ENCODE results near the gene SLC24A4. TPM values are rescaled to one million over a fixed set of nuclear protein-coding genes. Genes with fewer than 3 reads are reported as not detected.
A peak's percentile ranks its signal among the peaks of the same experiment; 100 is the strongest.

The SLC24A4 gene
- total RNA-seq, 4 donors from 2014 or later = 6.9 to 15.1 (median 8.3) TPM

DNA sequence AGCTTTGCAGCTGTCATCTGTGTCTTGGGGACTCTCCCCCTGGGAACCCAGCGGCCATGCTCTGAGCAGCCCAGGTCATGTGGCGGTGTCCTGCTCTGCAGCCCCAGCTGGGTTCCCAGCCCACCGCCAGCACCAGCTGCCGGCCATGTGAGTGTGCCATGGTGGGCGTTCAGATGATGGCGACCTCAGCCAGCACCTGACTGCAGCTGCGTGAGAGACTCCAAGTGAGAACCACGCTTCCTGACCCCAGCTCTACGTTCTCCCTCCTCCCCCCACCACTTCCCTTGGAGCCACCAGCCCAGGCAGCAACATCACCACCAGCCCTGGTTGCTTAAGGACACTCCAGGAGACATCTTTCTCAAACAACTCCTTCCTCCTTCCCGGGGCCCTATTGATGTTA, 68.8 kb downstream of the SLC24A4 start:
- WGBS, 2 donors = 78 to 86% methylated on average over 5 to 10 of the region's 10 CpGs
- no peak for DNase-seq (ENCODE audit: low spot score in 2 of 2)
- no peaks in the 10 kb centered on the region for H3K27me3 ChIP-seq
- no peak overlapping the region for H3K4me3 ChIP-seq
- H3K27ac ChIP-seq = no peak overlapping the region
- H3K9me3 ChIP-seq = peaks cover 0 to 2% (median 0%) of the 10 kb centered on the region in 4 donors
- H3K36me3 ChIP-seq = no peaks in the 10 kb centered on the region
- TF ChIP-seq EP300 (IDR thresholded peaks at IDR 0.05) = no peak
- TF ChIP-seq POLR2A (IDR thresholded peaks at IDR 0.05) = no peak
- TF ChIP-seq, protein P1, sequence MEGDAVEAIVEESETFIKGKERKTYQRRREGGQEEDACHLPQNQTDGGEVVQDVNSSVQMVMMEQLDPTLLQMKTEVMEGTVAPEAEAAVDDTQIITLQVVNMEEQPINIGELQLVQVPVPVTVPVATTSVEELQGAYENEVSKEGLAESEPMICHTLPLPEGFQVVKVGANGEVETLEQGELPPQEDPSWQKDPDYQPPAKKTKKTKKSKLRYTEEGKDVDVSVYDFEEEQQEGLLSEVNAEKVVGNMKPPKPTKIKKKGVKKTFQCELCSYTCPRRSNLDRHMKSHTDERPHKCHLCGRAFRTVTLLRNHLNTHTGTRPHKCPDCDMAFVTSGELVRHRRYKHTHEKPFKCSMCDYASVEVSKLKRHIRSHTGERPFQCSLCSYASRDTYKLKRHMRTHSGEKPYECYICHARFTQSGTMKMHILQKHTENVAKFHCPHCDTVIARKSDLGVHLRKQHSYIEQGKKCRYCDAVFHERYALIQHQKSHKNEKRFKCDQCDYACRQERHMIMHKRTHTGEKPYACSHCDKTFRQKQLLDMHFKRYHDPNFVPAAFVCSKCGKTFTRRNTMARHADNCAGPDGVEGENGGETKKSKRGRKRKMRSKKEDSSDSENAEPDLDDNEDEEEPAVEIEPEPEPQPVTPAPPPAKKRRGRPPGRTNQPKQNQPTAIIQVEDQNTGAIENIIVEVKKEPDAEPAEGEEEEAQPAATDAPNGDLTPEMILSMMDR (IDR thresholded peaks at IDR 0.05) = no peak
- no peaks in the 10 kb centered on the region for H3K4me1 ChIP-seq

DNA sequence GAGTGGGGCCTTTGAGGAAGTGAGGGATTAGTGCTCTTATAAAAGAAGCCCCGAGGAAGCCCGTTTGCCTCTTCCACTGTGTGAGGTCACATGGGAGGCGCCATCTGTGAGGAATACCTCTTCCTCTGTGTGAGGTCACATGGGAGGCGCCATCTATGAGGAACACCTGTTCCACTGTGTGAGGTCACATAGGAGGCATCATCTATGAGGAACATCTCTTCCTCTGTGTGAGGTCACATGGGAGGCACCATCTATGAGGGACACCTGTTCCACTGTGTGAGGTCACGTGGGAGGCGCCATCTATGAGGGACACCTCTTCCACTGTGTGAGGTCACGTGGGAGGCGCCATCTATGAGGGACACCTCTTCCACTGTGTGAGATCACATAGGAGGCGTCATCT, 69.7 kb downstream of the SLC24A4 start:
- no peak for DNase-seq (ENCODE audit: low spot score in 2 of 2)
- TF ChIP-seq, protein P1 (IDR thresholded peaks at IDR 0.05) = no peak
- no peak for TF ChIP-seq EP300 (IDR thresholded peaks at IDR 0.05)
- no peak for TF ChIP-seq POLR2A (IDR thresholded peaks at IDR 0.05)
- no peaks in the 10 kb centered on the region for H3K36me3 ChIP-seq
- H3K4me3 ChIP-seq = no peak overlapping the region
- peaks cover 0 to 2% (median 0%) of the 10 kb centered on the region in 4 donors for H3K9me3 ChIP-seq
- 79 to 81% methylated on average over 9 of the region's 9 CpGs for WGBS, 2 donors
- no peaks in the 10 kb centered on the region for H3K27me3 ChIP-seq
- H3K27ac ChIP-seq = no peak overlapping the region
- H3K4me1 ChIP-seq = peaks cover 0 to 5% (median 0%) of the 10 kb centered on the region in 4 donors

DNA sequence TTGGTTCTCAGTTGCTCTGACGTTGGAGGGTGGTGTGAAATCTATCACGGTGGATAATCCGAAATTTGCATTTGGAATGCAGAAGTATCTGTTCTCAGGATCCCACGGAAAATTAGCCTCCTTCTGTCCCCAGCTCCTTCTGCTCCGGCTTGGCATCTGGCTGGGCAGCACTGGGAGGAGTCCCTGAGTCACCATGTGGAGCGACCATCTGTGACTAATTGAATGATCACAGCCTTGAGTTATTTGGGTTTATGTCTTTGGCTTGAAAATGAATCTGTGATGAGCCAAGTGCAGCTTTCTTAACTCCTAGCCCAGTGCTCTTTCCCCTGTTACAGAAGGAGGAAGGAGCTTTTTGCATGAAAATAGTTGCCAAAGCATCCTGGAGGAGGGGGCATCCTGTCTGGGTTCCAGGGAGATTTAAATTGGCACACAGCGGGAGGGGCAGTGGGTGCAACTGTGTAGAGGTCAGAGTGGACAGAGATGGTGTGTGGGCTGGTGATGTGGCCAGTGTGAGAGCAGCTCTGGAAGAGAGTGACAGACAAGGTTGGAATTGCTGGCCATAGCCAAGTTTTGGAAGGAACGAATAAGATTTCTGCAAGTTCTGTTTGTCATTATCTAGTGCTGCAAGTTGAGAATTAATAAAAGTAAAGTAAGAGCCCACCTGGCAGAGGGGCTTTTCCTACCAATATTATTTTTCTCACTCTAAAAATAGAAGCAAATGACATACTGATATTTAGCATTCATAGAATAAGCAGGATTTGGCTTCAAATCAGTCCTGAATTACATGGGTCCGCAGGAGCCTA, 74.4 kb downstream of the SLC24A4 start:
- H3K27ac ChIP-seq = peak overlapping the region in 1 of 4 donors; percentile 60
- no peaks in the 10 kb centered on the region for H3K27me3 ChIP-seq
- no peak for DNase-seq (ENCODE audit: low spot score in 2 of 2)
- TF ChIP-seq, protein P1 (IDR thresholded peaks at IDR 0.05) = no peak
- TF ChIP-seq POLR2A (IDR thresholded peaks at IDR 0.05) (no peak), EP300 (IDR thresholded peaks at IDR 0.05) (no peak)
- no peaks in the 10 kb centered on the region for H3K9me3 ChIP-seq
- H3K36me3 ChIP-seq = no peaks in the 10 kb centered on the region
- peaks cover 0 to 5% (median 0%) of the 10 kb centered on the region in 4 donors for H3K4me1 ChIP-seq
- H3K4me3 ChIP-seq = no peak overlapping the region
- WGBS, 2 donors = 38 to 50% methylated on average over 9 of the region's 9 CpGs

DNA sequence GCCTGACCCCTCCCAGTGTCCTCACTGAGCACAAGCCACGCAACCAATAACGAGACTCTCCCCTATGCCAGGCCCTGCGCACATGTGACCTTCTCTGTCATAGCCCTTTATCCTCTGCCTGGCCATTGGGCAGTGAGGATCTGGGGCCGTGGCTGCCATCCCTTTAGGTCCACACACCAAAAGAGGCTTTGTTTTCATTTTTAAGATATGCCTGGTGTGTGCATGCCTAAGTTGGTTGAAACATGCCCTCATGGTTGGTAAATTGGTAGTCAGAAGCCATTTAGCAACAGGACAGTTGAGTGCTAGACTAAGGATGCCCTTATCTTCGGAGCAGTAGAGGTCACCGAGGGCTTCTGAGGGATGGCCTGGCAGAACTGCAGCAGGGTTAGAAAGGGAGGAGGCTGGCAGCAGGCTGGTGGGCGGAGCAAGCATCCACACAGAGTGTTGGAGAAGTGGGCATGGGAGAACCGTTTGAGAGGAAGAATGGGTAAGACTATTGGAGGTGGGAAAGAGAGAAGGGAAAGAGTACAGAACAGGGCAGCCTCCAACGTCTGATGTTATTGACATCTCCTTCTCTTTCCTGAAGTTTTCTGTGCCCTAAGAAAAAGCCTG, 75.1 kb downstream of the SLC24A4 start:
- WGBS, 2 donors = 59 to 62% methylated on average over 9 of the region's 9 CpGs
- H3K27ac ChIP-seq = peak overlapping the region in 1 of 4 donors; percentile 60
- H3K9me3 ChIP-seq = no peaks in the 10 kb centered on the region
- no peak overlapping the region for H3K4me3 ChIP-seq
- no peak for TF ChIP-seq EP300 (IDR thresholded peaks at IDR 0.05)
- TF ChIP-seq POLR2A (IDR thresholded peaks at IDR 0.05) = no peak
- TF ChIP-seq, protein P1 (IDR thresholded peaks at IDR 0.05) = no peak
- H3K27me3 ChIP-seq = no peaks in the 10 kb centered on the region
- no peaks in the 10 kb centered on the region for H3K36me3 ChIP-seq
- no peak for DNase-seq (ENCODE audit: low spot score in 2 of 2)
- peaks cover 0 to 5% (median 0%) of the 10 kb centered on the region in 4 donors for H3K4me1 ChIP-seq
